Calu3 (cell line): Measurements from ENCODE around the gene GPATCH8. TPM values are rescaled to one million over a fixed set of nuclear protein-coding genes. Genes with fewer than 3 reads are reported as not detected.

ENCODE experiments used
- BruUV-seq: library from RNA; stranded (reverse); fragments of 400-500 nt; replicated peaks from 2 replicates; lab custom pipeline; 2021; lab: Mats Ljungman, UMichigan
- CTCF ChIA-PET: fragments of 300-600 bp; sonication (Branson Sonifier 250); formaldehyde crosslinking; loops from one replicate; lab custom pipeline; 2022; ENCODE audit warnings: antibody characterized with exemption; lab: Charles Lee
- DNase-seq: peaks from one replicate; pipeline ENCODE4 v3.0.0; 2022
- H3K27ac Mint-ChIP-seq: one replicate; pipeline ENCODE4 v1.8.0; 2022; ENCODE audit warnings: mixed read lengths; ENCODE audit not compliant: unreplicated experiment
- H3K27me3 Mint-ChIP-seq: one replicate; pipeline ENCODE4 v1.8.0; 2022; ENCODE audit warnings: mixed read lengths; ENCODE audit not compliant: unreplicated experiment
- H3K36me3 Mint-ChIP-seq: one replicate; pipeline ENCODE4 v1.8.0; 2022; ENCODE audit warnings: mild to moderate bottlenecking, moderate library complexity, mixed read lengths; ENCODE audit not compliant: insufficient read depth, unreplicated experiment
- H3K4me1 Mint-ChIP-seq: one replicate; pipeline ENCODE4 v1.8.0; 2022; ENCODE audit warnings: mild to moderate bottlenecking, low read depth, mixed read lengths; ENCODE audit not compliant: unreplicated experiment
- H3K4me3 Mint-ChIP-seq: one replicate; pipeline ENCODE4 v1.8.0; 2022; ENCODE audit warnings: mild to moderate bottlenecking, low read depth, moderate library complexity, mixed read lengths; ENCODE audit not compliant: unreplicated experiment
- H3K9me3 Mint-ChIP-seq: one replicate; pipeline ENCODE4 v1.8.0; 2022; ENCODE audit warnings: low read depth, mixed read lengths; ENCODE audit not compliant: unreplicated experiment
- CTCF ChIP-seq: fragments of 200-600 bp; IDR thresholded peaks from one replicate; pipeline ENCODE4 v1.8.0; 2022; ENCODE audit warnings: antibody characterized with exemption; ENCODE audit not compliant: unreplicated experiment
- intact Hi-C: fragments of 100-400 bp; cut with micrococcal nuclease; formaldehyde crosslinking; loops from one replicate; pipeline ENCODE4 v1.10.0; 2022; ENCODE audit not compliant: unreplicated experiment
- total RNA-seq: library from RNA; stranded (reverse); gene quantifications from 2 replicates; pipeline ENCODE4 v1.2.3, GENCODE V29; 2022

GPATCH8 gene
- total RNA-seq, 1 experiment from 2014 or later: 60.1 TPM

GRCh38 chr17:44414394-44415155 lies 88.6 kb downstream of the GPATCH8 start:
- H3K4me3 Mint-ChIP-seq: no peak overlapping the region
- no peak for DNase-seq
- H3K4me1 Mint-ChIP-seq: peaks cover 13% of the 10 kb centered on the region
- no peaks in the 10 kb centered on the region for H3K9me3 Mint-ChIP-seq
- H3K27ac Mint-ChIP-seq: no peak overlapping the region
- no TSS peak for BruUV-seq
- intact Hi-C loops: no loop called here
- CTCF ChIA-PET: interaction anchor here (0.5 to 0.6 kb wide), 2 partner anchors 28 to 297 kb away, joined by 3 to 4 read pairs; no protein-coding TSS in a partner anchor
- no peak for TF ChIP-seq CTCF
- H3K27me3 Mint-ChIP-seq: no peaks in the 10 kb centered on the region
- H3K36me3 Mint-ChIP-seq: peaks cover 12% of the 10 kb centered on the region

GRCh38 chr17:44409309-44410028 lies 93.7 kb downstream of the GPATCH8 start:
- Mint-ChIP-seq H3K4me3 (no peak overlapping the region), H3K9me3 (no peaks in the 10 kb centered on the region), H3K27me3 (no peaks in the 10 kb centered on the region), H3K4me1 (no peaks in the 10 kb centered on the region), H3K27ac (no peak overlapping the region), H3K36me3 (peaks cover 12% of the 10 kb centered on the region)
- TF ChIP-seq CTCF: no peak
- BruUV-seq: no TSS peak
- CTCF ChIA-PET: no interaction called here
- DNase-seq: no peak
- intact Hi-C loops: no loop called here

- H3K4me1 Mint-ChIP-seq: no peaks in the 10 kb centered on the region
- H3K27me3 Mint-ChIP-seq: no peaks in the 10 kb centered on the region
- peaks cover 17% of the 10 kb centered on the region for H3K36me3 Mint-ChIP-seq
- H3K4me3 Mint-ChIP-seq: no peak overlapping the region
- intact Hi-C loops: no loop called here
- no peak overlapping the region for H3K27ac Mint-ChIP-seq
- TF ChIP-seq CTCF: no peak
- BruUV-seq: no TSS peak
- CTCF ChIA-PET: no interaction called here
- H3K9me3 Mint-ChIP-seq: no peaks in the 10 kb centered on the region
- no peak for DNase-seq
Observed at GRCh38 chr17:44408786-44409185, 94.4 kb downstream of the GPATCH8 start.

GRCh38 chr17:44402564-44403172 lies 100.5 kb downstream of the GPATCH8 start:
- H3K27me3 Mint-ChIP-seq: no peaks in the 10 kb centered on the region
- CTCF ChIA-PET: no interaction called here
- no peak for TF ChIP-seq CTCF
- peaks cover 36% of the 10 kb centered on the region for H3K36me3 Mint-ChIP-seq
- H3K4me1 Mint-ChIP-seq: no peaks in the 10 kb centered on the region
- intact Hi-C loops: no loop called here
- H3K4me3 Mint-ChIP-seq: no peak overlapping the region
- DNase-seq: no peak
- no peaks in the 10 kb centered on the region for H3K9me3 Mint-ChIP-seq
- H3K27ac Mint-ChIP-seq: no peak overlapping the region
- BruUV-seq: no TSS peak
